Stomach (tissue), 9 donors: ENCODE data around the gene SMIM36. TPM values are rescaled to one million over a fixed set of nuclear protein-coding genes. Genes with fewer than 3 reads are reported as not detected.
"Not testable (repeated sequence)": the region's sequence is repeated elsewhere in the genome, so short reads cannot be mapped to it uniquely, and the experiment has no call there.

Source experiments
- DNase-seq, 2 donors: peaks; one replicate each; pipeline versions ENCODE4 v3.0.0 to v3.0.0-alpha.2; 2013 to 2019
- H3K27ac ChIP-seq, 5 donors: fragments of 200-600 bp in 4 of 5; sonication (generic) in 4 of 5; one replicate each; pipeline ENCODE4 v1.5.1; 2013 to 2019; ENCODE audit warnings: mild to moderate bottlenecking in 1 of 5, moderate library complexity in 1 of 5
- H3K27me3 ChIP-seq, 3 donors: fragments of 200-600 bp; sonication (generic); one replicate each; pipeline ENCODE4 v1.5.1; 2017 to 2019; ENCODE audit warnings: mixed run types in 1 of 3
- H3K36me3 ChIP-seq, 4 donors: fragments of 200-600 bp; sonication (generic); 1 replicate in 3 of 4; 2 replicates in 1 of 4; pipeline ENCODE4 v1.5.1; 2016 to 2019
- H3K4me1 ChIP-seq, 4 donors: fragments of 200-600 bp; sonication (generic); one replicate each; pipeline ENCODE4 v1.5.1; 2016 to 2019
- H3K4me3 ChIP-seq, 4 donors: fragments of 200-600 bp; sonication (generic) in 3 of 4; one replicate each; pipeline ENCODE4 v1.5.1; 2016 to 2019; ENCODE audit warnings: mild to moderate bottlenecking in 1 of 4
- H3K9me3 ChIP-seq, 4 donors: fragments of 200-600 bp; sonication (generic); one replicate each; pipeline ENCODE4 v1.5.1; 2016 to 2019
- CTCF ChIP-seq, 7 experiments: fragments of 450-650 bp in 4 of 7; fragments of 200-600 bp in 3 of 7; sonication (generic) in 3 of 7; IDR thresholded peaks; one replicate each; pipeline ENCODE4 v1.5.1; 2016 to 2019; ENCODE audit warnings: antibody characterized with exemption in 7 of 7, control low read depth in 2 of 7, mild to moderate bottlenecking in 1 of 7
- EP300 ChIP-seq: sonication (generic); formaldehyde crosslinking; IDR thresholded peaks from one replicate; pipeline ENCODE4 v1.6.1; 2017; ENCODE audit warnings: antibody characterized with exemption
- POLR2A ChIP-seq, 4 donors: fragments of 450-650 bp; IDR thresholded peaks; one replicate each; pipeline ENCODE4 v1.6.1; 2016; ENCODE audit warnings: antibody characterized with exemption in 4 of 4, control low read depth in 2 of 4, mild to moderate bottlenecking in 1 of 4, moderate library complexity in 1 of 4
- POLR2AphosphoS5 ChIP-seq, 3 donors: sonication (generic); formaldehyde crosslinking; IDR thresholded peaks; one replicate each; pipeline ENCODE4 v1.6.1; 2016; ENCODE audit warnings: antibody characterized with exemption in 3 of 3
- WGBS, 5 donors: extraction: QIAGEN DNeasy Blood & Tissue Kit in 3 of 5; methylation state at CpG; one replicate each; pipeline versions ENCODE4 v1.1.5 to v1.1.7; 2013 to 2018; 5-methylcytosine and 5-hydroxymethylcytosine counted together
- intact Hi-C: fragments of 100-400 bp; cut with DNase I; formaldehyde crosslinking; loops from one replicate; pipeline ENCODE4 v1.15.1; 2023; ENCODE audit warnings: low total_unique reads
- polyA plus RNA-seq, 3 donors: library from polyadenylated mRNA; stranded (reverse); fragments of 200-250 nt; gene quantifications; one replicate each; pipeline ENCODE4 v1.2.3, GENCODE V29; 2013
- total RNA-seq, 5 donors: library from RNA; depleted of rRNA; stranded (reverse); fragments of >200 nt; gene quantifications; one replicate each; pipeline versions ENCODE4 v1.1.0 to v1.2.3, GENCODE V29; 2014 to 2016
- donor health status: healthy with polysubstance abuse.
- donor health status: Bipolar disorder and iron deficiency.
- donor health status: healthy.

Gene SMIM36
- total and polyA plus RNA-seq, 8 donors, result not detected

- DNase-seq, result no peak
- Histone ChIP-seq H3K27ac (no peak overlapping the region), H3K4me1 (peaks cover 4 to 27% (median 23%) of the 10 kb centered on the region in 4 donors), H3K36me3 (no peaks in the 10 kb centered on the region), H3K9me3 (no peaks in the 10 kb centered on the region), H3K27me3 (peaks cover 0 to 14% (median 0%) of the 10 kb centered on the region in 3 donors), H3K4me3 (no peak overlapping the region)
- TF ChIP-seq CTCF (IDR thresholded peaks at IDR 0.05) (no peak), EP300 (no peak), POLR2A (IDR thresholded peaks at IDR 0.05) (no peak), POLR2AphosphoS5 (IDR thresholded peaks at IDR 0.05) (no peak)
- intact Hi-C loops, result no loop called here
- WGBS, 5 donors, result 66 to 75% (median 69%) methylated on average over 3 of the region's 3 CpGs
These were observed 87.7 kb downstream of the SMIM36 start for GRCh38 chr17:55423535-55423934.

DNA sequence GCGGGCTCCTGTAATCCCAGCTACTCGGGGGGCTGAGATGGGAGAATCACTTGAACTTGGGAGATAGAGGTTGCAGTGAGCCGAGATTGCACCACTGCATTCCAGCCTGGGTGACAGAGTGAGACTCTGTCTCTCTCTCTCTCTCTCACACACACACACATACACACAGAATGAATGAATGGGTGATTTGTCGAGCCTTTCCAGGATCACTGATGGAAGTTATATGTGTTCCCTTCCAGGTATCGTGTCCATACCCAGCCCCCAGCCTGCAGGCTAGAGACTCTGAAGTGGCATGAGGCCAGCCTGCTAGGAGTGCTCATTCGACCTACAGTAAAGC lies 88.5 kb downstream of the SMIM36 start:
- Histone ChIP-seq H3K4me1 (peaks cover 4 to 27% (median 23%) of the 10 kb centered on the region in 4 donors), H3K27me3 (peaks cover 0 to 11% (median 0%) of the 10 kb centered on the region in 3 donors)
- DNase-seq, H3K4me3 ChIP-seq, H3K36me3 ChIP-seq, H3K27ac ChIP-seq, H3K9me3 ChIP-seq, intact Hi-C loops: not testable (repeated sequence)
- WGBS, 5 donors, result 64 to 78% (median 73%) methylated on average over 4 to 6 of the region's 6 CpGs

- H3K36me3 ChIP-seq, result no peaks in the 10 kb centered on the region
- WGBS, 5 donors, result 0 to 2% (median 1%) methylated on average over 26 to 57 of the region's 62 CpGs
- peaks cover 0 to 9% (median 0%) of the 10 kb centered on the region in 3 donors for H3K27me3 ChIP-seq
- DNase-seq, result no peak
- intact Hi-C loops, result no loop called here
- no peaks in the 10 kb centered on the region for H3K9me3 ChIP-seq
- H3K4me3 ChIP-seq, result peak within 1 kb of the TSS; percentile 71 to 97 (median 82)
- TF ChIP-seq POLR2A (IDR thresholded peaks at IDR 0.05), result no peak
- no peak for TF ChIP-seq POLR2AphosphoS5 (IDR thresholded peaks at IDR 0.05)
- TF ChIP-seq CTCF (IDR thresholded peaks at IDR 0.05), result no peak
- no peak for TF ChIP-seq EP300
- peaks cover 4 to 41% (median 23%) of the 10 kb centered on the region in 4 donors for H3K4me1 ChIP-seq
- H3K27ac ChIP-seq, result peak within 1 kb of the TSS; percentile 59 to 90 (median 88)
These were observed 89.9 kb downstream of the SMIM36 start, which contains the start of gene MMD for GRCh38 chr17:55421179-55421934. Gene MMD, minus strand, starts transcription at chr17:55421835. Its CDS starts 140 bp downstream, at chr17:55421695.

DNA sequence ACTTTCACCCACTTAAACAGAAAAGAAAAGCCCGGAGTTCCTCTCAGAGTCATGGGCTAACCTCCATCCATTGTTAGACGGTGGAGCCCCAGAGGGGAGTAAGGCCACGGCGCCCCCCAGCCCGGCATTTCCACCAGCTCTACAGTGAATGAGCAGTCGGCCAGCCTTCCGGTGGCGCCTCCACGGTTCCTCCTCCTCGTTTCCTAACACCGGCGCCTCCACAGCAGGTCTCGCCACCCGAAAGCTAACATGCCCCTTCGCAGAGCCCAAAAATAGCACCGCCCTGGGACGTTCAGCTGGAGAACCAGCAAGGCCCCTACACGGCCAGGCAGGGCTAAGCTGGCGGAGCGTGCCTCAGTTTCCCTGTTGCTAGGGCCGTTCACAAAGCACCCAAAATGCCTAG lies 90.5 kb downstream of the SMIM36 start:
- Histone ChIP-seq H3K36me3 (no peaks in the 10 kb centered on the region), H3K27me3 (peaks cover 0 to 9% (median 0%) of the 10 kb centered on the region in 3 donors), H3K4me1 (peaks cover 4 to 46% (median 23%) of the 10 kb centered on the region in 4 donors), H3K9me3 (no peaks in the 10 kb centered on the region), H3K27ac (peak overlapping the region in 4 of 5 donors; percentile 85 to 90 (median 88)), H3K4me3 (peak overlapping the region; percentile 71 to 97 (median 82))
- TF ChIP-seq POLR2AphosphoS5 (IDR thresholded peaks at IDR 0.05) (no peak), CTCF (IDR thresholded peaks at IDR 0.05) (no peak), POLR2A (IDR thresholded peaks at IDR 0.05) (no peak), EP300 (no peak)
- 0 to 1% (median 0%) methylated on average over 6 to 21 of the region's 21 CpGs for WGBS, 5 donors
- intact Hi-C loops, result no loop called here
- peak; percentile 41 to 65 for DNase-seq
